GM12875 (cell line): ENCODE data around the gene ELMO3.

Experiments used
- H3K4me3 ChIP-seq: one replicate; pipeline ENCODE4 v1.5.1; 2011; ENCODE audit warnings: low read depth, low read length, control low read depth
- CTCF ChIP-seq: IDR thresholded peaks from 2 replicates; pipeline ENCODE4 v1.5.1; 2011; ENCODE audit warnings: low read depth, mild to moderate bottlenecking, control low read depth, inconsistent platforms, low read length, moderate library complexity, borderline replicate concordance; ENCODE audit not compliant: insufficient read depth

The ELMO3 gene

GRCh38 chr16:67237396-67238277 lies 38.7 kb downstream of the ELMO3 start:
- no peak for TF ChIP-seq CTCF
- no peak overlapping the region for H3K4me3 ChIP-seq

GRCh38 chr16:67238278-67238575 lies 39.3 kb downstream of the ELMO3 start:
- no peak overlapping the region for H3K4me3 ChIP-seq
- no peak for TF ChIP-seq CTCF

- no peak overlapping the region for H3K4me3 ChIP-seq
- TF ChIP-seq CTCF = no peak
Measured at GRCh38 chr16:67238806-67239470, 40.0 kb downstream of the ELMO3 start.

- no peak overlapping the region for H3K4me3 ChIP-seq
- TF ChIP-seq CTCF = no peak
Measured at GRCh38 chr16:67240506-67240905, 41.6 kb downstream of the ELMO3 start.

GRCh38 chr16:67241008-67241900 lies 42.3 kb downstream of the ELMO3 start:
- TF ChIP-seq CTCF = no peak
- H3K4me3 ChIP-seq = no peak overlapping the region

GRCh38 chr16:67242138-67242730 lies 43.3 kb downstream of the ELMO3 start:
- no peak for TF ChIP-seq CTCF
- H3K4me3 ChIP-seq = no peak overlapping the region
